RWPE2 (cell line): ENCODE results near the gene DRAXIN.
A peak's percentile ranks its signal among the peaks of the same experiment; 100 is the strongest.

Source experiments
- ATAC-seq: fragments of 200-7000 bp; cut with Tn5 transposase; 3 replicates; pipeline ENCODE4 v1.9.1; 2021; ENCODE audit warnings: low read depth
- DNase-seq: peaks from one replicate; pipeline ENCODE4 v3.0.0-alpha.2; 2020; ENCODE audit warnings: low spot score
- H3K27ac ChIP-seq: fragments of 450-650 bp; 2 replicates; pipeline ENCODE4 v1.5.1; 2017; ENCODE audit warnings: mild to moderate bottlenecking; ENCODE audit not compliant: poor library complexity, severe bottlenecking
- H3K27me3 ChIP-seq: fragments of 250-450 bp; sonication (Bioruptor Pico); 2 replicates; pipeline ENCODE4 v1.5.1; 2021; ENCODE audit warnings: mild to moderate bottlenecking, moderate library complexity; ENCODE audit not compliant: insufficient read depth, poor library complexity, severe bottlenecking
- H3K36me3 ChIP-seq: fragments of 250-450 bp; sonication (Bioruptor Pico); 2 replicates; pipeline ENCODE4 v1.5.1; 2020; ENCODE audit warnings: low read depth, mild to moderate bottlenecking, moderate library complexity
- H3K4me1 ChIP-seq: fragments of 250-450 bp; sonication (Bioruptor Pico); 2 replicates; pipeline ENCODE4 v1.5.1; 2021; ENCODE audit warnings: mild to moderate bottlenecking, moderate library complexity; ENCODE audit not compliant: insufficient read depth, poor library complexity, severe bottlenecking
- H3K4me3 ChIP-seq: fragments of 250-450 bp; sonication (Bioruptor Pico); 2 replicates; pipeline ENCODE4 v1.5.1; 2021; ENCODE audit warnings: mild to moderate bottlenecking, moderate library complexity; ENCODE audit not compliant: severe bottlenecking
- H3K9me3 ChIP-seq: fragments of 250-450 bp; sonication (Bioruptor Pico); 2 replicates; pipeline ENCODE4 v1.5.1; 2021; ENCODE audit warnings: mild to moderate bottlenecking, moderate library complexity; ENCODE audit not compliant: severe bottlenecking
- TF ChIP-seq, protein P1 (sequence below): fragments of 450-650 bp; IDR thresholded peaks from one replicate; pipeline ENCODE4 v1.5.1; 2017; ENCODE audit warnings: mild to moderate bottlenecking, moderate library complexity; ENCODE audit not compliant: poor library complexity, severe bottlenecking

Gene DRAXIN

DNA sequence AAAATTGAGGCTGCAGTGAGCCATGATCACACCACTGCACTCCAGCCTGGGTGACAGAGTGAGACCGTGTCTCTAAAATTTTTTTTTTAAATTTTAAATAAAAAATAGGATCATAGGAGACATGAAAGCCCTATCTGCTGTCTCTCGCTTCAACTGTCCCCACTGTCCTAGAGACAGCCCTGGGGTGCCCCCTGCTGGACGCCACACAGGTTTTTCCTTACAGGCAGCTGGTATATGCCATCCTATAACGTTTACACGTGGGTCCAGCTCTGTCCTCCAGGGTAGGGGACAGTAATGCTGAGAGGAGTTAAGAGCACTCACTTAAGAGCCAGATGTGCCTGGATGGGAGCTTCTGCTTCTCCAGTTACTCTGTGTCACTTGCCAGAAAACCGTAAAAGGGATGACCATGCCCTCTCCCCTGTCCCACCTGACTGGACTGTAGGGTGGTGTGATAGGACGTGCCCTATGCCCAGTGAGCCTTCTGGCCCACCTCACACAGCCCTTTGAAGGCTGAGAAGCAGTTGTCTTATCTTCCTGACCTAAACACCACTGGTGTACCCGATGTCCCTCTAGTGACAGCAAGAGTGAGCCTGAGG is 45.7 kb upstream of the DRAXIN start:
- Histone ChIP-seq H3K4me1 (no peaks in the 10 kb centered on the region), H3K4me3 (no peak overlapping the region), H3K9me3 (no peaks in the 10 kb centered on the region), H3K27me3 (no peaks in the 10 kb centered on the region), H3K36me3 (peaks cover 9% of the 10 kb centered on the region; the same call in 1 of the 2 replicates), H3K27ac (no peak overlapping the region)
- TF ChIP-seq, protein P1, sequence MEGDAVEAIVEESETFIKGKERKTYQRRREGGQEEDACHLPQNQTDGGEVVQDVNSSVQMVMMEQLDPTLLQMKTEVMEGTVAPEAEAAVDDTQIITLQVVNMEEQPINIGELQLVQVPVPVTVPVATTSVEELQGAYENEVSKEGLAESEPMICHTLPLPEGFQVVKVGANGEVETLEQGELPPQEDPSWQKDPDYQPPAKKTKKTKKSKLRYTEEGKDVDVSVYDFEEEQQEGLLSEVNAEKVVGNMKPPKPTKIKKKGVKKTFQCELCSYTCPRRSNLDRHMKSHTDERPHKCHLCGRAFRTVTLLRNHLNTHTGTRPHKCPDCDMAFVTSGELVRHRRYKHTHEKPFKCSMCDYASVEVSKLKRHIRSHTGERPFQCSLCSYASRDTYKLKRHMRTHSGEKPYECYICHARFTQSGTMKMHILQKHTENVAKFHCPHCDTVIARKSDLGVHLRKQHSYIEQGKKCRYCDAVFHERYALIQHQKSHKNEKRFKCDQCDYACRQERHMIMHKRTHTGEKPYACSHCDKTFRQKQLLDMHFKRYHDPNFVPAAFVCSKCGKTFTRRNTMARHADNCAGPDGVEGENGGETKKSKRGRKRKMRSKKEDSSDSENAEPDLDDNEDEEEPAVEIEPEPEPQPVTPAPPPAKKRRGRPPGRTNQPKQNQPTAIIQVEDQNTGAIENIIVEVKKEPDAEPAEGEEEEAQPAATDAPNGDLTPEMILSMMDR, result peak; percentile 77
- ATAC-seq (peak; percentile 70), DNase-seq (no peak)

DNA sequence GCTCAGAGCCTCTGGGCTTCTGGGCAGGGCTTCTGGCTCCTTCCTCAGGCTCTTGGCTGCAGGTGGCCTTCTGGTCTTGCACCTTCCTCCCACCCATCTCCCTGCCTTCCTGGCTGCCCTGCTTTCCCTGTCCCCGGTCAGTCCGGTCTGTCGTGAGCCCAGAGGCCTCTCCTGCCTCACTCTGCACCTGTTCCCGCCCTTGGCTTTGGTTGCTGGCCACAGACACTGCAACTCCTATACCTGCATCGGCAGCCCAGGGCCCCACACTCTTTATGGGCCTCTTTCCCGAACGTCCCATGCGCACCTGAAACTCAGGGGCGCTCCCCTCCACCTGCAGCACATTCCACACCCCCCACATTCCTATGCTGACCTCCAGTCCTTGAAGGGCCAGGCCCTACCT is 45.2 kb upstream of the DRAXIN start:
- Histone ChIP-seq H3K27me3 (no peaks in the 10 kb centered on the region), H3K4me3 (no peak overlapping the region), H3K4me1 (no peaks in the 10 kb centered on the region), H3K27ac (no peak overlapping the region), H3K9me3 (no peaks in the 10 kb centered on the region), H3K36me3 (peaks cover 9% of the 10 kb centered on the region; the same call in 1 of the 2 replicates)
- DNase-seq (no peak), ATAC-seq (no peak)
- TF ChIP-seq, protein P1, result no peak

DNA sequence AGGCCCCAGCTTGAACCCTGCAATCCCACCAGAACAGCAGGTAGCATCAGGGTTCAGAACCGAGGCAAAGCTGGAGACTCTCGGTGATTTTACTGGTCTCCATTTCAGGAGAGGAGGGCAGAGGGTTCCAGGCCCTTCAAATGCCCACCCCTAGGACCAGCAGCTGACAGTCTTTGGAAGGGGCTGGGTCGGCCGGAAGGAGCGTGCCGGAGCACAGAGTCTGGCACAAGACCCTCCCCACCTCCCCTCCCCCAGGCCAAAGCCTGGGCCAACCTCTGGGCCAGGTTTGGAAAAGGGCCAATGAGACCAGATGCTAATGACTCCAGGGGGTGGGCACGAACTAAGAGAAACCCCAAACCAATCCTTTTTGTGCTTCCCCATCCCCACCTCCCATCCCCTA is 44.2 kb upstream of the DRAXIN start:
- TF ChIP-seq, protein P1, result no peak
- H3K4me1 ChIP-seq, result no peaks in the 10 kb centered on the region
- H3K27me3 ChIP-seq, result no peaks in the 10 kb centered on the region
- peaks cover 9% of the 10 kb centered on the region; the same call in 1 of the 2 replicates for H3K36me3 ChIP-seq
- H3K27ac ChIP-seq, result no peak overlapping the region
- H3K9me3 ChIP-seq, result no peaks in the 10 kb centered on the region
- ATAC-seq, result no peak
- no peak for DNase-seq
- H3K4me3 ChIP-seq, result no peak overlapping the region

DNA sequence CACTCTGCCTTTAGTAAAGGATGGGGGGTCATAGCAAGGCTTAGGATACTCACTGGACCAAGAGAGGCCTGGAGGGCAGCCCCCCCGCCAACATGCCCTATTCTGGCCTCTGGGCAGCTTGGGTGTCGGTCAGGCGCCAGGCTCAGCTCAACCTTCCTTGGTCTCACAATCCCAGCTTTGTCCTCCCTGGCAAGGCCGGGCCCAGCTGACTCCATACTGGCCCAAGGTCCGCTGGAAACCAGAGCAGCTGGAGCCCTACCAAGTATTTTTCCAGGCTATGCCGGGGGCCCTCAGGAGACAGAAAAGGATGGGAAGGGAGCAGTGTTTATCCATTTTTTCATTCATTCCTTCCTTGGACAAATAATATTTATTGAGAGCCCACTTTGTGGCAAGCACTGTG is 43.5 kb upstream of the DRAXIN start:
- H3K36me3 ChIP-seq, result peaks cover 9% of the 10 kb centered on the region; the same call in 1 of the 2 replicates
- no peak overlapping the region for H3K27ac ChIP-seq
- ATAC-seq (no peak), DNase-seq (no peak)
- no peak overlapping the region for H3K4me3 ChIP-seq
- H3K4me1 ChIP-seq, result no peaks in the 10 kb centered on the region
- H3K9me3 ChIP-seq, result no peaks in the 10 kb centered on the region
- TF ChIP-seq, protein P1, result no peak
- H3K27me3 ChIP-seq, result no peaks in the 10 kb centered on the region

DNA sequence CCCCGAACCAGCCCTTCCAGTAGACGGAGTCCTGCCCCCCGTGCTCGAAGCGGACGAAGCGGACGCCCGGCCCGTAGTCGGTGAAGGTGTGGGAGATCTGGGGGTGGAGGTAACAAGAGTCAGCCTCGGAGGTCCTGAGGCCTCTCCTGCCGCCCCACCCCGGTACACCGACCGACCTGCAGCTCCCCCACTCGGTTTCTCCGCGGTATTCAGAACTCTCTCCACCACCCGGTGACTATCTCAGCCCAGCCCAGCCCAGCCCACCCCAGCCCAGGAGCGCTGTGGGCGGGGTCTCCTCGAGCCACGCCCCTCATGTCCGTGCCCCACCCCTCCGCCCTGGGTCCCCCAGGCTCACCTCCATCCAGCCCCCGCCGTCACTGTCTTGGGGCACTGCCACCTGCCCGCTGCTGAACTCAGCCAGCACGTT is 42.8 kb upstream of the DRAXIN start:
- H3K27ac ChIP-seq, result no peak overlapping the region
- H3K4me1 ChIP-seq, result no peaks in the 10 kb centered on the region
- TF ChIP-seq, protein P1, result no peak
- ATAC-seq, result no peak
- no peak overlapping the region for H3K4me3 ChIP-seq
- H3K27me3 ChIP-seq, result no peaks in the 10 kb centered on the region
- no peaks in the 10 kb centered on the region for H3K9me3 ChIP-seq
- peaks cover 9% of the 10 kb centered on the region; the same call in 1 of the 2 replicates for H3K36me3 ChIP-seq
- DNase-seq, result no peak
